D721Med (cell line): Measurements from ENCODE around the gene EEF1A2.

ENCODE experiments used
- DNase-seq: peaks from one replicate; pipeline ENCODE4 v3.0.0; 2011; ENCODE audit warnings: low spot score; ENCODE audit not compliant: insufficient read length
- FAIRE-seq: peaks from 2 replicates; lab custom pipeline; 2011; peaks lifted over from hg19 to GRCh38; lab: Jason Lieb, UNC
- CTCF ChIP-seq: IDR thresholded peaks from 2 replicates; pipeline ENCODE4 v1.5.1; 2012; ENCODE audit warnings: mild to moderate bottlenecking, control low read depth; ENCODE audit not compliant: insufficient read depth; ENCODE audit errors: missing control alignments

EEF1A2 gene

GRCh38 chr20:63498960-63499337 is at the start of gene EEF1A2:
TSS of gene EEF1A2 (minus strand) at chr20:63499083. CDS start at chr20:63497763, 1,320 bp downstream.
- peak; percentile 10 for TF ChIP-seq CTCF
- DNase-seq (no peak), FAIRE-seq (no peak)

- no peak for TF ChIP-seq CTCF
- FAIRE-seq (no peak), DNase-seq (no peak)
Observed at GRCh38 chr20:63548542-63548941, 49.7 kb upstream of the EEF1A2 start.

GRCh38 chr20:63547725-63548480 is 49.0 kb upstream of the EEF1A2 start, which contains the start of gene SRMS:
TSS of gene SRMS (minus strand) at chr20:63547749. CDS start at chr20:63547463, 286 bp downstream.
- FAIRE-seq (no peak), DNase-seq (no peak)
- no peak for TF ChIP-seq CTCF

- DNase-seq (no peak), FAIRE-seq (no peak)
- TF ChIP-seq CTCF: no peak
Observed at GRCh38 chr20:63546956-63547724, 48.3 kb upstream of the EEF1A2 start.

- FAIRE-seq (no peak), DNase-seq (no peak)
- TF ChIP-seq CTCF: no peak
Observed at GRCh38 chr20:63546256-63546955, 47.5 kb upstream of the EEF1A2 start.

GRCh38 chr20:63545814-63546213 is 46.9 kb upstream of the EEF1A2 start:
- no peak for TF ChIP-seq CTCF
- DNase-seq: no peak
- FAIRE-seq: no peak
